HUDEP-2 (cell line): ENCODE data around the gene ZSCAN2.

Experiments
- DNase-seq, 76 experiments: peaks; one replicate each; lab custom pipeline; 2025; ENCODE audit not compliant: unreplicated experiment in 76 of 76; lab: John Stamatoyannopoulos, UW

The ZSCAN2 gene

GRCh38 chr15:84659904-84660781 is 59.3 kb downstream of the ZSCAN2 start:
- DNase-seq = no peak

DNA sequence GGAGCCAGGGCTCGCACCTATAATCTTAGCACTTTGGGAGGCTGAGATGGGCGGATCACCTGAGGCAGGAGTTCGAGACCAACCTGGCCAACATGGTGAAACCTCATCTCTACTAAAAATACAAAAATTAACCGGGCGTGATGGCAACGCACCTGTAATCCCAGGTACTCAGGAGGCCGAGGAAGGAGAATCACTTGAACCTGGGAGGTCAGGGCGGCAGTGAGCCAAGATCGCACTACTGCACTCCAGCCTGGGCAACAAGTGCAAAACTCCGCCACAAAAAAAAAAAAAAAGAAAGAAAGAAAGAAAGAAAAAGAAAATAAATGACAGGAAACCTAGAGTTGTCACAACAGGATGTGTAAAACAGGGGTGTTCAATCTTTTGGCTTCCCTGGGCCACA is 60.2 kb downstream of the ZSCAN2 start:
- DNase-seq = no peak

GRCh38 chr15:84666373-84666772 is 65.6 kb downstream of the ZSCAN2 start:
- no peak for DNase-seq

- DNase-seq = no peak
Measured at GRCh38 chr15:84668221-84668982, 67.6 kb downstream of the ZSCAN2 start.

DNA sequence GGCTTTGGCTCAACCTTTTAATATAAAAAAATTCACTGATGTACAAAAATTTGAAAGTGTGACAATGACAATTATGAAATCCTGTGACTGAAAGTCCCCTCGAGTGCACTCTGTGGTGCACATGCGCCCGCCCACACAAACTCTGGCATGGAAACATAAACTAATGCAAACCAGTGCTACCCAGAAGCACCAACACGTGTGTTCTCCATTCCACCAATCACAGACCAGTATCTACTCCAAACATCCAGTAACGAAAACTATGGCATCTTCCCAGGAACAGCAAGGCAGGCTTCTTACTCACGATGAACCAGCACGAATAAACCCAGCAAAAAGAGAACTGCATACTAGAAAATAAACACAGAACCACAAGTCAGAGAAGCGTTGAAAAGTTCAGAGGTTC is 68.9 kb downstream of the ZSCAN2 start:
- DNase-seq = no peak

DNA sequence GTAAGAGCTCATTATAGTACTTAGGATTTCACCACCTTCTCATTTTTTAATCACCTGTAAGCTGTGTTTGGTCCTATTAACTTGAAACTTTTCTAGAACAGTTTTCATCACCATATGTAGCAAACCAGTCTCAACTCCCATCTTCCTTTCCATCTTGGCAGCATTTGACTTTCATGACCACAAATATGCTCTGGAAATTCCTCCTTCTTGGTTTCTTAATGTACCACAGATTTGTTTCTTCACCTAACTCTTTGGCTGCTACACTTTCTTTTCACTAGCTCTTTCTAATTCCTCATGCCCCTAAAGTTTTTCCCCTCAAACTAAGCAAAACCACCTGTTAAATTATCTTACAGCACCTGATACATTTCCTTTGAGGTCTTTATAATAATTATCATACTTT is 70.4 kb downstream of the ZSCAN2 start:
- DNase-seq = no peak
